Glomerular endothelial cell (primary cell): ENCODE data around the gene PDGFD. TPM values are rescaled to one million over a fixed set of nuclear protein-coding genes. Genes with fewer than 3 reads are reported as not detected.
A peak's percentile ranks its signal among the peaks of the same experiment; 100 is the strongest.

Source experiments
- DNase-seq: peaks from one replicate; pipeline ENCODE4 v3.0.0-alpha.2; 2011; ENCODE audit warnings: low read depth, low spot score; ENCODE audit errors: extremely low read depth
- total RNA-seq: library from RNA; depleted of rRNA; stranded (reverse); fragments of >200 nt; gene quantifications from 2 replicates; pipeline ENCODE4 v1.2.3, GENCODE V29; 2015

The PDGFD gene
- total RNA-seq, 1 donor from 2014 or later, result 21.4 TPM

DNA sequence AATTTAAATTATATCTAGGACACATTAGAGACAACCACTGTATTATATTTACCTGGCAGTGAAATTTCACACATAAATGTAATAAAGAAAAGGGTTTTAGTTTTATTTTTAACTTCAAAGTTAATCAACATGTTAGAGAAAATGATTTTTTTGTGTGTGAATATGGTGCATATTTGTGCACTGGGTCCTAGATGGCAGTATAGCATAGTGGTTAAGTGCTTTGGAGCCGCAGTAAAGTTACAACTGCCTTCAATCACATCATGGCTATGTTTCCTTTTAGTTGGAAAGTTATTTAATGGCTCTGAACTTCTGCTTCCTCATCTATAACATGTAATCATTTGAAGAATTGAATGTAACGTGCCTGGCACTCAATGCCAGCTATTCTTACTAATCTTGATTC lies 236.4 kb downstream of the PDGFD start:
- DNase-seq, result no peak

DNA sequence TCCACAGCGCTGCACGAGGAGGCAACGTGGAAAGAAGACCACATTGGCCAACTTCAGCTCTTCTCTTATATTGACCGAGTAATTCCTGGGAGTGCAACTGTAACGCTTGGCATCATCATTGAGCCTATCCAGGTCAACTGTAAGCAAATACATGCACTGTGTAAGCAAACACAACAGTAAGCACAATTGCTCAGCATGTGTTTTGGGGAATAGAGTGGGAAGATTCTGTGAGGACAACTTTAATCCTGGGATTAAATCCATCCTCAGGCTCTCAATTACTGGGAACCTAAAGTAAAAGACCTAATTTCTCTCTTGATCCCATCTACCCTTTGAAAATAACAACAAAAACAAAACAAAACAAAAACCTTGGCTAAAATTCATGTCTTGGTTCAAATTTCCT lies 237.0 kb downstream of the PDGFD start:
- no peak for DNase-seq

DNA sequence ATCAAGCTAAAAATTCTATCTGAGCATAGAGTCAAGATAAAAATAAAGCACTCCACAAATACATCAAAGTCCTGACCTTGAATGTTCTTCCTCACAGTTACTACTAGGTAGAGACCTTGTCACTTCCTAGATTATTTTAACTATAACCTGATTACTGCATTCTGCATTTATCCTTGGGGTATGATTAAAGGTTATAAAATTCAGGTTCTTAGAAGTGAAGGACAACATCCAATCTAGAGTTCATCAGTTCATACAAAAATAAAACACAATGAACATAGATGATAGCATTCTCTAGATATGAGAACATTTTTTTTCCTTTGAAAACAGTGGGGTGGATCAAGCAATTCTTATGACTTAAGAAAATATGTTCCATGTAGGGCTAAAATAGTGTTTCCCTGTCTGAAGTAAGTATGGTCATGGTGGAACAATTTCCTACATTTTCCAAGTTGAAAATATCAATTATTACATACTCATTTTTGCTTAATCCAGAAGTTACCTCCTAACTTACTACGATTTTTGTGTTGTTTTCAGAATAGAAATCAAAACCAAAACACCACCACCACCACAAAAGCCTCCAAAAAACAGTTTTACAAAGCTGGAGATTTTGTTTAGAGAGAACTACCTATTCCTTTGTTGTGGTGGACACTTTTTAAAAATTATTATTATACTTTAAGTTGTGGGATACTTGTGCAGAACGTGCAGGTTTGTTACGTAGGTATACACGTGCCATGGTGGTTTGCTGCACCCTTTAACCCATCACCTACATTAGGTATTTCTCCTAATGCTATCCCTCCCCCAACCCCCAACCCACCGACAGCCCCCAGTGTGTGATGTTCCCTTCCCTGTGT lies 239.6 kb downstream of the PDGFD start:
- no peak for DNase-seq

DNA sequence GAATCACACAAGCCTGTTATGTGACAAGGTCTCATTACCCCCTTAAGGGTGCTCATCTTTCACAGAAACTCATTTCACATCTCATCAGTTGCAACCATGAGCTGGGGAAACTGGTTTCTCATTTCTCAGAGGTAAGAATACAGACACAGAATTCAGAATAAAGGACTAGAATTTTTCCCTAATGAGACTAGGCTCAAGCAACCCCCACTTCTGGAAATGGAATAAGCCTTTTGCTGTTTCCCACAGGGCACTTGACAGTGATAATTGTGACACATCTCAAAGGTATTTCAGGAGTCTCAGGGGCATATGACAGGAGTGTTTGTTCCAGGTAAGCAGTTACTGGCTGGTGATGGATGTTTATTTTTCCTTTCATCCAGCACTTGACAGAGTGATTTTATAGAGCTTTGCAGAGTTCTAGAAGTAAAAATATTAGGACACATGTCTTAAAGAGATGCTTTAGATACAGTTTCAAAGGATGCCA lies 240.5 kb downstream of the PDGFD start:
- no peak for DNase-seq

DNA sequence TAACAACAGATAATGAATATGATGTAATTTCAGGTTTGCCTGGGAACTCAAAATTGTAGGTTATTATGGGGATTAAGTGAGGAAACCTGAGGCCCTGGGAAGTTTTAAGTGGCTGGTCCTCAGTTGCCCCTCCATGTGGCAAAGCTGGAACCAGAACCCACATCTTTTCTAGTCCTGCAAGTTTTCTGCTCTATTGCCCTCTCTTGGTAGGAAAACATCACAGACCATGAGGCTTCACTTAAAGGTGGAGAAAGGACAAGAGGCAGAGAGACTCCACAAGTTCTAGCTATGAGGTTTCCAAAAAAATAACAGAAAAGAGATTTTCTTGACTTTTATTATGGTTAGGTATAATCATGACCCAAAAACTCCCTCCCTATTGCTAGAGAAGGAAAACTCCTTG lies 243.0 kb downstream of the PDGFD start:
- DNase-seq, result no peak

DNA sequence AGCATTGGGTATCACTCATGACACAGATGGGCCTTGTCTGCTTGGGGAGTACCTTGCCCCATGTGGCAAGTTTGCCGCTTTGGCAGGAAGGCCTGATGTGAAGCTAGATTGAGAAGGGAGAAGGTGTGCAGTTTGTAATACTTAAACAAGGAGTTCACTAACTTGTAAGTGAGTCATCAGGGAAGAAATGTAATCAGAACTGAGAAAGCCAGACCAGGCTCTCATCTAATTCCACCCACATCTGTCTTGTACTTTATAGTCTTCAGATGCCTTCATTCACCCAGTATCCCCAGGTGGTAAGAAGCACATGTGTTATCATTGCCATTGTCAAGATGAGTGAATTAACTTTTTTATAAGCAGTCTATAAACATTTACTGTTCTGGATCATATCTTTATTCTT lies 243.5 kb downstream of the PDGFD start:
- no peak for DNase-seq

DNA sequence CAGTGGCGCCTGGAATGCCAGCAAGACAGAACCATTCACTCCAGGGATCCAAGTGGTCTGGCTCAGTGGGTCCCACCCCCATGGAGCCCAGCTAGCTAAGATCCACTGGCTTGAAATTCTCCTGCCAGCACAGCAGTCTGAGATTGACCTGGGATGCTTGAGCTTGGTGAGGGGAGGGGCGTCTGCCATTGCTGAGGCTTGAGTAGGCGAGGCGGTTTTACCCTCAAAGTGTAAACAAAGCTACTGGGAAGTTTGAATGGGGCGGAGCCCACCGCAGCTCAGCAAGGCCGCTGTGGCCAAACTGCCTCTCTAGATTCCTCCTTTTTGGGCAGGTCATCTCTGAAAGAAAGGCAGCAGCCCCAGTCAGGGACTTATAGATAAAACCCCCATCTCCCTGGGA lies 253.2 kb downstream of the PDGFD start:
- no peak for DNase-seq

DNA sequence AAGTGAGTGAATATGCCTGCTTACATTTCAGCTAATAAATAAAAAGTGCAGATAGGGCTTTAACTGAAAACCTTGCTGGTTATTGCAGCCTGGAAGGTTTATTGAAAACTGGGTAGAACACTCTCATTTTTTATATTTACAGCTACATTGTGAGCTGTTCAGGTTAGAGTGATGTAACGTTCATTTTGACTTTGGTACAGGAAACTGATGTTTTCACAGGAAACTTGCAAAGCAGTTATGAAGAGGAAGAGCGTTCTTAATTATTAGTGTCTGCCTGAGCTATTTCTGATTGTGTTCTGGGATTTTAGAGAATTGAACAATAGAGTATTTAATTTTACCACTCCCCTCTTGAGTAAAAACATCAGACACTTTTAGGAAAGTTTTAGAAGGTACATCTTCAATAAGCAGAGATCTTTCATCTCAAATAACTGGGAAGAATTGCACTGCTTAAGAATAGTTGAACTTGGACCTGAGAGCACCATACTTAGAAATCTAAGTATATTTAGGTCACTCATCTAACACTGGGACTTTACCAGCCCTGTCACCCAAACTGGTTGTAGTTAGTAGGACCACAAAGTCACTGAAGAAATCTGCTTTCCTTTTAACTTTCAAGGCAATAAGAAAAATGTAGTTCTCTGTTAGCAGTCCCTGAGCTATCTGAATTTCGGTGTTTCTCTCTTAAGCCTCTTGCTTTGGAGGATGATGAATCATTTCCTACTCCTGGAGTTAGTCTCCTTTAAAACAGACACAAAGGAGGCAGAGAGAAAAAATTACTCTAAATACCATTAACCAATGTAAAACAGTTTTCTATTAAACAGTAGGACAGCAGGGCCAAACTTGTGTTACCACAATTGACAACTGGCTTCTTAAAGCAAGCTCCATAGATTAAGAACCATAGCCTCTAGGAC lies 256.1 kb downstream of the PDGFD start:
- DNase-seq, result peak; percentile 77

DNA sequence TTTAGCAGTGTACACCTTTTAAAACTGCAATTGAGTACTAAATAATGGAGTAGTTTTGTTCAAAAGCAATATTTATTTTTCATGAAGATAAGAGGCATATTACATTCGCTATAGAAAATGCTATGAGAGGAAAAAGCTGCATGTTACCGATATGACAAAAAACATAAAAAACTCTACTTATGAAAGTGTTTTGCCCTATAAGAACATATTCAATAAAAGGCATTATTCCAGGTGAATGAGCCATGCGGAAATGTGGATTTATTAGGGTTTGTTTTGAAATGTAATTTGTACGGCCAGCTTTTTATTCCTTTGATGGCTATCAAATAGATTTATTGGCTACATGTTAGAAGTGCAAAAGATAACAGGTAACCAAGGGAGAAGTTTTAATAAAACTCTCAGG lies 256.8 kb downstream of the PDGFD start:
- DNase-seq, result no peak

DNA sequence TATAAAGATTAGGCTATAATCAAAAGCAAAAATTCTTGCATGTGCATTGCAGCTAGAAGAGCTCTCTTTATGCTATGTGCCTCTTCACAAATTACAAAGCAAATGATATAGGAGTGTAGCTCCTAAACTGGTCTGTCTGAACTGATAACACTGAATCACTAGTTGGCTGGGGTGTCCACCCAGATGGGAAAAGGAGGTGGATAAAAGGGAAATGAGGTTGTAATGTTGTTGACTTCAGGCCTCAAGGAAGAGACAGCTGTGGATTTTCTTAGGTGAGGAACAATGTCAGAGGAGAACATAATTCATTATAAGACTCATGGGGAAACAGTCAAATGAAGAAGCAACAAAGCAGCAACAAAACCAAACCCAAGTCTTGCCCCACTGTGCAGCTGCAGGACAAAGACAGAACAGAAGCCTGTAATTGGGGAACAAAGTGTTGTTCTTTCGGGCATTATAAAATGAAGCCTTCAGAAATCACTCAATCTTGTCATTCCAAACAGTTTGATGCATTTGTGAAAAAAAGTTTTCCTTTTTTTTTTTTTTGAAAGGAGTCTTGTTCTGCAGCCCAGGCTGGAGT lies 257.6 kb downstream of the PDGFD start:
- no peak for DNase-seq

DNA sequence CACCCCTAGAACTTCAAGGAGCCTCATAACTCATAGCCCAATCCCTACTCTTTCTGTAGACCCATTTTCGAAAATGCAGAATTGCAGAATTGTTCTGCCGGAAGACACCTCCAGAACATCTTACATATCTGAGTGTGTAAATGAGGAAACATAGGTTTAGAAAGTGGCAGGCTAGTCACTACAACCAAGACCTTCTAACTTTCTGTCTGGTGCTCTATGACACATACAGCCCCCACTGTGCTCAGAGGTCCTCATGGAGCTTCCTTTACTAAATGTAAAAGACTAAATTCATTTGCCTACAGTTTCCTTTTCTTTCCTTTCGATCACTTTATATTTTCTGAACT lies 259.7 kb downstream of the PDGFD start:
- no peak for DNase-seq

DNA sequence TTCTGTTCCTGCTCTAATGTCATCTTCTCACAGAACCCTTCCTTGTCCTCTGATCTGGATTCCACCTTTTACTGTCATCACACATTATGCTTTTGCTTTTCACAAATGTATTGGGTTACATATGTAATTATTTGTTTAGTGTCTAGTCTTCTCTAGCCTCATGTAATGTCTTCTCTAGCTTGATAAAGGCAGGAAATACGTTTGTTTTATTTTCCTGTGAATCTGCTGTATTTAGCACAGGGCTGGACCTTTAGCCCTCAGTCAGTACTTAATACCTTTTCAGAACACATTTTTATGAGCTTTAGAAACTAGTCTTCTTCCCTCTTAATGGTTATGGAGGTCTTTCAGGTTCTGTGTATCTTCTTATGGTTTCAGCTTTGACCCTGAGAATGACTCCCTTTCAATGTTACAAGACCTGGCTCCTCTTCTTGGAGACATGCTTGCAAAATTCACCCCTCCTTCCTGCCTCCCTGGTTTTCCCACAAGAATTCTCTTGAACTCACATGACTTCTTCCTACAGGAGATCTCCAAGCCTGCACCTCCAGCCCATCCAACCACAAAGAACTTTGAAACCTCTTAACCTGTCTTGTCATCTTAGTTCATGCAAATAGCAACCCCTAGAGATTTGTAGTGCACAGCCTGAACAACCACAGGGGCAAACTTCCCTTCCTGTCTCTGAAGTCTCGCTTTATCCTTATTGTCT lies 260.2 kb downstream of the PDGFD start:
- no peak for DNase-seq

DNA sequence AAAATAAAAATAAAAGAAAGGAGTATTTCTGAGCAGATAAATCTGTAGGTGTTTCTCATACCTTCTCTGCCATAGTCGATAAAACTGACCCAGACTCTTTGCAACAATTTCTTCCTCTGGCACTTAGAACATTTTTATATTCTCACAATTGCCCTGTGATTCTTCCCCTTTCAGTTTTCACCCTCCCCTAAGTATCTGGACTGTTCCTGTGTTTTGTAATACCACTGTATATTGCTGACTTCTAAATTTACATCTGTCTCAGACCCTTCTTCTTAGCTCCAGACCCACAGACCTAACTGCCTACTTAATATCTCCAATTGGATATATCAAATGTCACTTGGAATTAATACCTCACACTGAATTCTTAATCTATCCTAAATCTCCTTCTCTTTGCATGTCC lies 261.0 kb downstream of the PDGFD start:
- no peak for DNase-seq

DNA sequence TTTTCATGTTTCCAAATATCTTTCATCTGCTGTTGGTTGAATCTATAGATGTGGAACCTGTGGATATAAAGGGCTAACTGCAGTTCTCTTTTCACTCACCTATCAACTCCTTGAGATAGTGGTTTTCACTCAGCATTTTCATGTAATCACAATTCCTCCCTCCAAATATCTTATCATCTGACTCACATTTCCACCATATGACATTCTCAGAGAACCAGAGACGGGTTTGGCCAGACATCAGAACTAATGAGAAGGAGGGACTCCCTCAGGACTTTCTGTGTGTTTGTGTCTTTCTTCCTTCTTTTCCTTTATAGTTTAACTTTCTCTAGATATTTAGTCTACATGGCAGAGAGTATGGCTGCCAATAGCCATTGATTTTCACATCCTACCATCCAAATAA lies 262.3 kb downstream of the PDGFD start:
- no peak for DNase-seq

DNA sequence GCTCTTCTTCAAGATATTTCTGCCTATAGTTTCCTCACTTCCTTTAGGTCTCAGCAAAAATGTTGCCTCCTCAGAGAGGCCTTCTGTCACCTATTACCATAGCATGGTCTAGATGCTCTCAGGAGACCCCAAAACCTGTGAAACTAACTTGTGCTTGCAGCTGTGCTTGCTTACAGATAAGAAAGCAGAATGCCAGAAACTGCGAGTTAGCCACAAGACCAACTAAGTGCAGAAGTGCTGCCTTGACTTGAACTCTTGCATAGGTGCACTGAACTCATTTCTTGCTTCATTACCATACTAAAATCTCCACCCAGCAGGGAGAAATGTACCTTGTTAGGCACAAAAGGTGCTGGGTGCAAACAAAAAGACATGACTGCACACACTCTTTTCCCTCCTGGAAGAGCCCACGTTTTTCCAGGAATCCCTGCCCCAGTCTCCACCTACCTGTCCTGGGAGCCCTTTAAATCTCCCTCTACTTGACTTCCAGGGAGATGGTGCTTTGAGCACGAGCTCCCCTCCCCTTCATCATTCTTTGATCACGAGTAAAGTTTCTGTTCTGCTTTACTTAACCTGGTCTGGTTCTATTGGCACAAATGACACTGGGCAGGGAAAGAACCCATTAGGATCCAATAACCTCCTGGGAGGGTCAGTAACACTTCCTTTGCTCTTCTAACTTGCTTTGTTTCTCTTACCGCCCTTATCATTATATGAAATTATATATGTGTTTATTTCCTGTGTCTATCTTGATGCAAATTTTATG lies 265.2 kb downstream of the PDGFD start:
- no peak for DNase-seq

DNA sequence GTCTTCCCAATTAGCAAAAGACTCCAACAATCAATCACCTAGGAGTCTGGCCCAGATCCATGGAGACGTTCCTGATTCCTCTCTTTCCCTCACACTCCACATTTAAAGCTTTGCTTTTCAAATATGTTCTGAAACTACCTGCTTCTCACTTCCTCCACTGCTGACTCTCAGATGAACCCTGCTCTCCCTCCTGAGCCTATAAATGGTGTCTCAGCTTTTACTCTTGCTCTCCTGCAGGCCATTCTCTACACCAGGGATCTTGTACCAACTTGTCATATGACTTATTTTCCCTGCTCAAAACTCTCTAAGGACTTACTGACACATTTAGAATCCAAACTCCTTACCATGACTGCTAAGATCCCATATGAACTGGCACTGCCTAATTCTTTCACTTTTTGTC lies 265.9 kb downstream of the PDGFD start:
- DNase-seq, result no peak

DNA sequence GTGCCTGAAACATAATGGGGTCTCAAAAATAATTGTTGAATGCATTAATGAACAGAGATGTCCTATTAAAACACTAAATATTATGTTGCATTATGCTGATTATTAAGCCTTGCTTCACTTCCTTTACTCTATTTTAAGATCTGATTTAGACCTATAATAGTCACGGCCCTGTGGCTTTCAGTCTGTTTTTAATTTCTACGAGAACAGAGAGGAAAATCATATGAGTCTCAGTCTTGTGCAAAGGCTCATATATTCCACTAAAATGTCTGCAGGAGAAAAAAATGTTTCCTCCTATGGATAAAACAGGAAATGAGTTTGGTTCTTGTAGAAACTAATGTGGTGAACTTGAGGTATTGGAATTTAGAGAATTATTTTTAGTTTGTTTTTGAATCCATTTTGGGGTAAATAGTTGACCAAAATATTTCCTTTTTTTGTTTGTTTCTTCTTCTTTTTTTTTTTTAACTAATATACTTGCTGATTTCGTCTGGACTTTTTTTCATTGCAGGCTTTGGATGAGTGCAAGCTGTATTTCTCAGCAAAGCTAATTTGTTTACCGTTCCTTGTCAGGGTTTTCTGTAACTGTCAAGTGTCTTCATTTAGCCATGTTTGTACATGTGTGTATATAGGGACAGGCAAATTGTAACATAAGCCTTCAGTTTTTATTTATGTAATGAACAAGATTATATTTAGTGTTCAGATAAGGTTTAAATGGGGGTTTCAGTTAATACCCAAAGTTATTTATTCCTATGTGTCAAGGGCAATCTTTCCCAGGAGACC lies 266.6 kb downstream of the PDGFD start:
- DNase-seq, result no peak

DNA sequence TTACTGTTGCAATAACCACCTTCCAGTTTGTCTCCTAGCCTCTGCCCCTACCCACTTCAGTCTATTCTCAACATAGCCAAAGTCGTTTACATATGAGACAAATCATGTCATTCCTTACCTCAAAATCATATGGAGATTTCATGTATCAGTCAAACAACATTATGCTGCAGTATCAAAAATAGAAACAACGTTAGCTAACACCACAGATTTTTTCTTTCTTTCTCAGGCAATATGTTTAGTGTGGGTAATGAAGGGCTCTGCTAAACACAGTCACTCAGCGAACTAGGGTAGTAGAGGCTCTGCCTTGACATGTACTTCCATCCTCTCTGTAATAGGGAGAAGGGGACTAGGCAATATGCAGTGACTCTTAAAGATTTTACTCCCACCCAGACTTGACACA lies 268.8 kb downstream of the PDGFD start:
- DNase-seq, result no peak

DNA sequence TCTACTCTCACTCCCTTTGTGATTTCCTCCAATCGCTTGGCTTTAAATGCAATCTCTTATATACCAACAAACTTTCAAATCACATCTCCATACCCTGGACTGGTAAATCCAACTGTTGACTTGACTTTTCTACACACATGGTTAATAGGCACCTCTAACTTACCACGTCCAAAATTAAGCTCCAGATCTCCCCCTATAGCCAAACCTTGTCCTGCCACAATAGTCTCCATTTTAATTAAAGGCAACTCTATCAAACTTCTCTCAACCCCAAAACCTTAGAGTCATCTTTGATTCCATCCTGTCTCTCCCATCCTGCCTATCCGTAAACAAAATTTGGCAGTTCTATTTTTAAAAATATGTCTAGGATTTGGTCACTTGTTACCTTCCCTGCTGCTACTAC lies 269.3 kb downstream of the PDGFD start:
- no peak for DNase-seq
